DMS114 treated with DMSO at 0.1 percent for 48 hours (cell line): ENCODE results near the gene PLXDC2.

Experiments
- DNase-seq: peaks from one replicate; lab custom pipeline; 2025; ENCODE audit not compliant: unreplicated experiment; lab: John Stamatoyannopoulos, UW

PLXDC2 gene

GRCh38 chr10:19933772-19934171 is 117.5 kb downstream of the PLXDC2 start:
- no peak for DNase-seq

GRCh38 chr10:19935176-19935575 is 118.9 kb downstream of the PLXDC2 start:
- DNase-seq: no peak

GRCh38 chr10:19936289-19936688 is 120.1 kb downstream of the PLXDC2 start:
- DNase-seq: no peak

- no peak for DNase-seq
These were observed 121.8 kb downstream of the PLXDC2 start for GRCh38 chr10:19937989-19938388.

GRCh38 chr10:19941206-19941880 is 125.1 kb downstream of the PLXDC2 start:
- DNase-seq: no peak

GRCh38 chr10:19944911-19945663 is 128.9 kb downstream of the PLXDC2 start:
- no peak for DNase-seq

- no peak for DNase-seq
These were observed 130.0 kb downstream of the PLXDC2 start for GRCh38 chr10:19946245-19946644.

GRCh38 chr10:19946791-19947190 is 130.6 kb downstream of the PLXDC2 start:
- no peak for DNase-seq

- DNase-seq: no peak
These were observed 131.0 kb downstream of the PLXDC2 start for GRCh38 chr10:19947215-19947614.

GRCh38 chr10:19947656-19948055 is 131.4 kb downstream of the PLXDC2 start:
- no peak for DNase-seq

GRCh38 chr10:19952224-19953010 is 136.2 kb downstream of the PLXDC2 start:
- no peak for DNase-seq

GRCh38 chr10:19954601-19955000 is 138.4 kb downstream of the PLXDC2 start:
- DNase-seq: no peak

- no peak for DNase-seq
These were observed 140.3 kb downstream of the PLXDC2 start for GRCh38 chr10:19956516-19957032.

GRCh38 chr10:19958787-19959186 is 142.6 kb downstream of the PLXDC2 start:
- DNase-seq: no peak

GRCh38 chr10:19961076-19962053 is 145.1 kb downstream of the PLXDC2 start:
- DNase-seq: no peak

GRCh38 chr10:19964625-19965024 is 148.4 kb downstream of the PLXDC2 start:
- DNase-seq: no peak

GRCh38 chr10:19966751-19967150 is 150.5 kb downstream of the PLXDC2 start:
- DNase-seq: no peak

- no peak for DNase-seq
These were observed 151.7 kb downstream of the PLXDC2 start for GRCh38 chr10:19967981-19968380.

GRCh38 chr10:19968745-19969144 is 152.5 kb downstream of the PLXDC2 start:
- no peak for DNase-seq

GRCh38 chr10:19970256-19970655 is 154.0 kb downstream of the PLXDC2 start:
- no peak for DNase-seq
